Measurements from ENCODE around the gene C16orf74. TPM values are rescaled to one million over a fixed set of nuclear protein-coding genes. Genes with fewer than 3 reads are reported as not detected.
A peak's percentile ranks its signal among the peaks of the same experiment; 100 is the strongest.

The C16orf74 gene
- total RNA-seq, 1 donor from 2014 or later, result 12.4 TPM

DNA sequence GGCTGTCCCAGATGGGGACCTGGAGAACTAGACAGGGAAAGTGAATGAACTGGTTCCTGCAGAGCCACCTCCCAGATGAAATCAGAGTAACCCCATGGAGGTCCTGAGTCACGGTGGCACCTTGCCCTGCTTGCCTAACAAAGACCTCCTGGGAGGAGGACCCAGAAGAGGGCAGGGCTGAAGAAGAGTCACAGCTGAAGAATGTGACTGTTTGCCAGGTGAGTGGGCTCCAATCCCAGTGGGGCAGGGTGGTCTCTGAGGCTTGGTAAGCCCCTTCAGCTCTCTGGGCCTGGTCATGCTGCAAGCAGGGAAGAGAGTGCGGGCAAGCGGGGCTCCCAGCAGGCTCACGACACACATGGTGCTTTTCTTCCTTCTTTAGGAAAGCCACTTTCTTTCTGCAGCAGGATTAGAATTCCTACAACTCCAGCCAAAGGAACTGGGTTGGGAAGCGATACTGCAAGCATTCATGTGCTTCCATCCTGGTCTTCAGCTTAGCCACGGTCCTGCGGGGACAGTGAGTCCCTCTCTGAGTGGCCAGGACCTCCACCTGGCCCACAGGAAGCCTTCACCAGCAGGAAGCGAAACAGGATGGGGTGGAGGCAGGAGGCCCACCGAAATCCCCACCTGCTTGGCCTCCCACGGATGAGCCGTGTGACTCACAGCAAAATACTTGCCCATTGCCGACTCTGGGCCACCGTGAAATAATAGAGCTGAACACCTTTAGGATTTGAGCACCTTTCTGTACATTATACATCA, 4.3 kb downstream of the C16orf74 start:
- peak; percentile 20 for DNase-seq

GRCh38 chr16:85738923-85739715, 11.8 kb downstream of the C16orf74 start:
- DNase-seq, result no peak

- no peak for DNase-seq
These were observed 14.0 kb downstream of the C16orf74 start for GRCh38 chr16:85736921-85737320.

DNA sequence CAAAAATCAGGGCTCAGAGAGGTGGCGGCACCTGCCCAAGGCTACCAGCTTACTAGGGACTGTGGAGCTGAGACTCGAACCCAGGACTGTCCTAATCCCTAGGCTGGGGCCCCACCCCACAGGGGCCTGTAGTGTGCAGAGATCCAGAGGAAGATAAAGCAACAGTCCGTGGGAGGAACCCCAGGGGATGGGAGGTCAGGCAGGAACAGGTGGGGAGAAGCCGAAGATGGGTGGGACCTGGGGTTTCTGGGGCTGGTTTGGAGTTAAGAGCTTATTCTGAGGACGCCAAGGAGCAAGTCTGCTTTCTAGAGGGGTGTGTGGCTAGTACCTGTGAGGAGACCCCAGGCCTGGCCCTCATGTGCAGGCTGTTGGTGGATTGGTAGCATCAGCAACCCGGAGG, 14.9 kb downstream of the C16orf74 start:
- no peak for DNase-seq

DNA sequence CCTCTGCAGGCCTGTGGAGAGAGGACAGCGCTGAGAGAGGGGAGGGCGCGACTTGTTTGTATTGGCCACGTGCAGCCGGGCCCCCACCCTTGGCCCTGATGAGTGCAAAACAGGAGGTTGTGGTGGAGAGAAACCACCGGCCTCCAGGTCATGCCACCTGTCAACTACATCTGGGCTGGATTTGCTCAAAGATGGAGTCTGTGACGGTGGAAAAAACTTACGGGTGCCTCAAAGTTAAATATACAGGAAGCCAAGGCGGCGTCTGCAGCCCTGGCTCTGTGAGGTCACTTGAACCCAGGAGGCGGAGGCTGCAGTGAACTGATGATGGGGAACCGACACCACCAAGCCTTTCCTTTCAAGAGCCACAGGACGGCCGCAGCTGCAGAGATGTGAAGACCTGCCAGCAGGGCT, 15.7 kb downstream of the C16orf74 start:
- no peak for DNase-seq

GRCh38 chr16:85734311-85735017, 16.4 kb downstream of the C16orf74 start:
- no peak for DNase-seq

- no peak for DNase-seq
These were observed 17.1 kb downstream of the C16orf74 start for GRCh38 chr16:85733839-85734170.

DNA sequence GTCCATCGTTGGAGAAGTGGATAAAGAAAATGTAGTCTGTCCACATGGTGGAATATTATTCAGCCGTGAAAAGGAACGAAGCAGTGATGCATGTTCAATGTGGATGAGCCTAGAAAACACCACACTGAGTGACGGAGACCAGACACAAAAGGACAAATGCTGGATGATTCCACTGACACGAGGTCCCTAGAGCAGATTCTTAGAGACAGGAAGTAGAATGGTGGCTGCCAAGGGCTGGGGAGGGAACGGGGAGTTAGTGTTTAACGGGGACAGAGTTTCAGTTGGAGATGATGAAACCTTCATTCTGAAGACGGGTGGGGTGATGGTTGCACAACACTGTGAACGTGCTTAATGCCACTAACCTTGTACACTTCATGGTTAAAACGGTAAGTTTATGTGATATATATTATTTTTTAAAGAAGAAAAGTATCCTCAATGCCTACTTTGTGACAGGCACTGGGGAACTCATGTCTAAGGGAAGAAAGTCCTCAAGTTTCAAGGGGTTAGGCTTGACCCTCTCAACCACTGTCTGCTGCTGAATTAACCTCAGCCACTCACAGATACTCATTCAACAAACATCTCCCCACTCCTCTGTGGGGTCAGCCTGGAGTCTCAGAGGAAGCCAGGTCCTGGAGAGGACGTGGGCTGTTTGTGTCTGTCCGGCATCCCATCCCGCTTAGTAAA, 17.6 kb downstream of the C16orf74 start:
- no peak for DNase-seq

DNA sequence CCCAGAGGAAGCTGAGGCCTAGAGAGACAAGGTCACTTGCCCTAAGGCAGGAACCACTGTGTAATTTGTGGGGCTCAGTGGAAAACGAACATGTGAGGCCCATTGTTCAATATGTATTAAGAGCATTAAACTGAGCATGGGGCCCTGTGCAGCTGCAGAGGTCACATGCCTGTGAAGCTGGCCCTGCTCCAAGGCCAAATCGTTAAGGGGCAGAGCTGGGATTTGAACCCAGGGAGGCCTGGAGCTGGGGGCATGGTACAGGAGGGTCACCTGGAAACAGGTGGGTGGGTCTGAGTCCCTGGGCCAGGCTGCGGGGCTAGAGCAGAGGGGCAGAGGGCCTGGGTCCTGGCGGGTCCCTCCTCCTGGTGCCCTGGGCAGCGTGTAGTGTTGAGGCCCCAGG, 19.7 kb downstream of the C16orf74 start:
- peak; percentile 34 for DNase-seq

DNA sequence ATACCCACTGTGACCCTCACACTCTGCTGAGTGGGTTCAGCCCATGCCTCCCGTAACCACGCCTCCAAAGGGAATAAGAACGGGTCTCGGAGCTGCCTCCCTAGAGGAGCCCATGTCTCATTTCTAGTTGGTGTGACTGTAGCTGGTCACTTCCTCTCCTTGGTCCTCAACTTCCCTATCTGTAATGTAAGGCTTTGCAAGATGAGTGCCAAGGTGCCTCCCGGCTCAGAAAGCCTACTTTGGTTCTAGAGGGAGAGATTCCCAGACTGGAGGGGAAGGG, 20.8 kb downstream of the C16orf74 start:
- no peak for DNase-seq

- DNase-seq, result no peak
These were observed 21.3 kb downstream of the C16orf74 start for GRCh38 chr16:85729452-85730185.

- DNase-seq, result peak; percentile 34
These were observed 22.0 kb downstream of the C16orf74 start for GRCh38 chr16:85728879-85729278.

DNA sequence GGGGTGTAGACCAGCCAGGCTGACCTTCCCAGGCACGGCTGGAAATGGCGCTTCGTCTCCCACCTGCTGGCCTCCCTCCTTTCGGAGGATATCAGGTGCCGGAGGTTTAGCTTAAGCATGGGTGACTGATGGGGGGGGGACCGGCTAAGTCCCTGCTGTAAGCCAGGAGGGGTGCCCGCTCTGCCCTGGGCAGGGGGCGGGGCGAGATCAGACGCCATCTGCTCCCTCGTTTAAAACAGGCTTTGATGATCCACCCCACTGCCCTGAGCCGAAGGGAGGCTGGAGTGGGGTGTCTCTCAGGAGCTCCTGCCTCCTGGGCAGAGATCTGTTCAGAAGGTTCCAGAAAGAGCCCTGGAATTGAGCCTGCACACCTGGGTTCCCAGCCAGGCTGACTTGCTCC, 26.0 kb downstream of the C16orf74 start:
- no peak for DNase-seq

- DNase-seq, result no peak
These were observed 26.6 kb downstream of the C16orf74 start for GRCh38 chr16:85724126-85724879.

GRCh38 chr16:85722128-85722893, 28.6 kb downstream of the C16orf74 start:
- DNase-seq, result no peak

GRCh38 chr16:85720302-85720637, 30.6 kb downstream of the C16orf74 start:
- DNase-seq, result no peak

DNA sequence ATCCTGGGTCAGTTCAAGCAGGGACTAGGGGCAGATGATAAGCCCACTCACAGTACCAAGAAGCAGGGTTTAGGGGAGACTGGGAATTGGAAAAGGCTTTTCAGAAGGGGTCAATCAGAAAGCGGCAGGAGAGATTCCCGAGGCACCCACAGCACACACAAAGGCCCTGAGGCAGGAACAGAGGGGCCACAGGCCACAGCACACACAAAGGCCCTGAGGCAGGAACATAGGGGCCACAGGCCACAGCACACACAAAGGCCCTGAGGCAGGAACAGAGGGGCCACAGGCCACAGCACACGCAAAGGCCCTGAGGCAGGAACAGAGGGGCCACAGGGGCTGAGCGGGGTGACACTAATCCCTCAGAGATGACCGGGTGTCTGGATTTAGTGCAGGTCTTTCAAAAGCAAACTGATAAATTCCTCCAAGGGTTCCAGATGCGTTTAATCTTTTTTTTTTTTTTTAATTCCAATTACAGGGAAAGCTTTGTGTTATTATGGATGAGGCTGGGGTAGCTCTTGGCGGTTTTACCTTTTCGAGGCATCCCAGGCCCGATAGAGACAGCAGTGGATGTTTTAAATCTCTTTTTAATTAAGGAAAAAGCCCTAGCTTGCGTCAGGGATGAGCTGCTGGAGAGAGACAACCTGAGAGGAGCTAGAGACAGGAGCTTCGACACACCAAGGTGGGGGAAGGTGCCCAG, 31.1 kb downstream of the C16orf74 start:
- DNase-seq, result no peak

- DNase-seq, result peak; percentile 44
These were observed 32.2 kb downstream of the C16orf74 start for GRCh38 chr16:85718682-85719081.

GRCh38 chr16:85718153-85718477, 32.8 kb downstream of the C16orf74 start:
- DNase-seq, result no peak

GRCh38 chr16:85717393-85718152, 33.3 kb downstream of the C16orf74 start:
- peak; percentile 81 for DNase-seq
